ENCODE measurements around the gene TOLLIP.

DNA sequence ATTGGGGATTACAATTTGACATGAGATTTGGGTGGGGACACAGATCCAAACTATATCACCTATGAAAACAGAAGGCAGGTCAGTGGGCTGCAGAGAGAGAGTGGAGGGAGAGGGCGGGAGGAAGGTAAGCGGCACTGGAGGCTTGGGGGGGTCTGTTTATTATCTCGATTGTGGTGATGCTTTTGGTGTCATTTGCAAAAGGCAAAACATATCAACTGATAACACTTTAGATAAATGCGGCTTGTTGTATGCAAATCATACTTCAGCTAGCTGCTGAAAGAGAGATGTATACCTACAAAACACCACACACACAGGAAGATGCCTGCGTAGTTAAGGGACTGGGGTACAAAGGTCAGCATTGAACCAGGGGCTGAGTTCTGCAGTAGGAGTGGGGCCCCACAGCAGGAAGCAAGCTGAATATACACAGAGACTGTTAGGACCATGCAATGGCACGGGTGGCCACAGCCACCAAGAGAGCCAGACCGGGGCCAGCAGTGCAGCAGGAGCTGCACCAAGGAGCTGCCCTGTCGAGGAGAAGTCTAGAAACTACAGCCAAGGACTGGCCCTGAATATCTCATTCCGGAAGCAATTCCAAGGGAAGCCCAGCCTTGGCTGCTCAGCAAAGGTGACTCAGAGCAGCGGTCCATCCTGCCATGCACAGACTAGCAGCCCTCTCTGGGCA, 23.8 kb upstream of the TOLLIP start:
- TF ChIP-seq POLR2A (IDR thresholded peaks at IDR 0.05): no peak
- TF ChIP-seq, protein P1, sequence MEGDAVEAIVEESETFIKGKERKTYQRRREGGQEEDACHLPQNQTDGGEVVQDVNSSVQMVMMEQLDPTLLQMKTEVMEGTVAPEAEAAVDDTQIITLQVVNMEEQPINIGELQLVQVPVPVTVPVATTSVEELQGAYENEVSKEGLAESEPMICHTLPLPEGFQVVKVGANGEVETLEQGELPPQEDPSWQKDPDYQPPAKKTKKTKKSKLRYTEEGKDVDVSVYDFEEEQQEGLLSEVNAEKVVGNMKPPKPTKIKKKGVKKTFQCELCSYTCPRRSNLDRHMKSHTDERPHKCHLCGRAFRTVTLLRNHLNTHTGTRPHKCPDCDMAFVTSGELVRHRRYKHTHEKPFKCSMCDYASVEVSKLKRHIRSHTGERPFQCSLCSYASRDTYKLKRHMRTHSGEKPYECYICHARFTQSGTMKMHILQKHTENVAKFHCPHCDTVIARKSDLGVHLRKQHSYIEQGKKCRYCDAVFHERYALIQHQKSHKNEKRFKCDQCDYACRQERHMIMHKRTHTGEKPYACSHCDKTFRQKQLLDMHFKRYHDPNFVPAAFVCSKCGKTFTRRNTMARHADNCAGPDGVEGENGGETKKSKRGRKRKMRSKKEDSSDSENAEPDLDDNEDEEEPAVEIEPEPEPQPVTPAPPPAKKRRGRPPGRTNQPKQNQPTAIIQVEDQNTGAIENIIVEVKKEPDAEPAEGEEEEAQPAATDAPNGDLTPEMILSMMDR (IDR thresholded peaks at IDR 0.05): no peak

All from esophagus squamous epithelium (tissue), 4 donors.